K562 (cell line): ENCODE results near the gene C13orf42. TPM values are rescaled to one million over a fixed set of nuclear protein-coding genes. Genes with fewer than 3 reads are reported as not detected.

Experiments
- ATAC-seq: fragments of 200-7000 bp; cut with Tn5 transposase; 3 replicates; pipeline ENCODE4 v1.9.1; 2020; ENCODE audit warnings: moderate library complexity
- BruUV-seq: library from RNA; stranded (reverse); fragments of 400-500 nt; replicated peaks from 2 replicates; lab custom pipeline; 2021; lab: Mats Ljungman, UMichigan
- CTCF ChIA-PET: fragments of 300-600 bp; formaldehyde crosslinking; extraction: SDS; loops from one replicate; lab custom pipeline; 2021; ENCODE audit warnings: low intra/inter-chr PET ratio; lab: Yijun Ruan, JAX
- POLR2A ChIA-PET: fragments of 300-600, 350-650 bp; sonication (Branson Sonifier 250); formaldehyde crosslinking; extraction: SDS; loops from one replicate; lab custom pipeline; 2021; ENCODE audit warnings: antibody characterized with exemption, inconsistent platforms; lab: Yijun Ruan, JAX
- DNase-seq, 4 experiments: peaks; one replicate each; pipeline versions ENCODE4 v3.0.0 to v3.0.0-alpha.2; 2011 to 2018; ENCODE audit warnings: low spot score in 3 of 4, mixed read lengths in 3 of 4; ENCODE audit errors: extremely low read depth in 1 of 4
- FAIRE-seq: peaks from 2 replicates; lab custom pipeline; 2011; peaks lifted over from hg19 to GRCh38; lab: Jason Lieb, UNC
- H2AFZ ChIP-seq: 2 replicates; pipeline ENCODE4 v1.6.0; 2011; ENCODE audit warnings: low read depth, low read length, control low read depth, inconsistent platforms
- H3K27ac ChIP-seq: fragments of 200-600 bp; 3 replicates; pipeline ENCODE4 v1.8.0; 2011; ENCODE audit warnings: low read depth, mild to moderate bottlenecking, control low read depth, inconsistent platforms, low read length, moderate library complexity, mixed read lengths; ENCODE audit errors: extremely low read depth
- H3K27me3 ChIP-seq, 2 experiments: fragments of 300-600 bp in 1 of 2; 2 replicates in 1 of 2; 3 replicates in 1 of 2; pipeline versions ENCODE4 v1.6.0 to v1.8.0; 2011; ENCODE audit warnings: inconsistent platforms in 2 of 2, low read length in 2 of 2, mild to moderate bottlenecking in 1 of 2, mixed read lengths in 1 of 2, moderate library complexity in 1 of 2; ENCODE audit not compliant: control insufficient read depth in 2 of 2, insufficient read depth in 2 of 2
- H3K36me3 ChIP-seq: fragments of 300-600 bp; 3 replicates; pipeline ENCODE4 v1.8.0; 2011; ENCODE audit warnings: mild to moderate bottlenecking, low read length, inconsistent platforms; ENCODE audit not compliant: control insufficient read depth, insufficient read depth
- H3K4me1 ChIP-seq, 2 experiments: fragments of 200-600 bp in 1 of 2; replicated peaks in 1 of 2; 2 replicates in 1 of 2; 3 replicates in 1 of 2; pipeline versions ENCODE4 v1.5.1 to v1.8.0; 2011; ENCODE audit warnings: inconsistent platforms in 2 of 2, low read length in 2 of 2, mild to moderate bottlenecking in 1 of 2, mixed read lengths in 1 of 2, moderate library complexity in 1 of 2; ENCODE audit not compliant: control insufficient read depth in 2 of 2, insufficient read depth in 2 of 2
- H3K4me2 ChIP-seq: 2 replicates; pipeline ENCODE4 v1.6.1; 2011; ENCODE audit warnings: low read length, control low read depth, inconsistent platforms, mixed read lengths; ENCODE audit not compliant: insufficient read depth
- H3K4me3 ChIP-seq: fragments of 200-600 bp; sonication (generic), shearing (Covaris generic); 2 replicates; pipeline ENCODE4 v1.5.1; 2016; ENCODE audit warnings: control low read depth, inconsistent platforms
- H3K79me2 ChIP-seq: fragments of 200-600 bp; 3 replicates; pipeline ENCODE4 v1.8.0; 2011; ENCODE audit warnings: low read length, inconsistent platforms; ENCODE audit not compliant: control insufficient read depth, insufficient read depth
- H3K9ac ChIP-seq, 2 experiments: 2 replicates each; pipeline versions ENCODE4 v1.6.0 to v1.6.1; 2011; ENCODE audit warnings: low read depth in 2 of 2, low read length in 2 of 2, control low read depth in 1 of 2, inconsistent platforms in 1 of 2, mild to moderate bottlenecking in 1 of 2, mixed read lengths in 1 of 2; ENCODE audit not compliant: insufficient read depth in 1 of 2
- H3K9me1 ChIP-seq: one replicate; pipeline ENCODE4 v1.6.0; 2011; ENCODE audit warnings: inconsistent platforms, mild to moderate bottlenecking, low read length, moderate library complexity; ENCODE audit not compliant: control insufficient read depth, insufficient read depth
- H3K9me3 ChIP-seq: replicated peaks from 2 replicates; pipeline ENCODE4 v1.5.1; 2011; ENCODE audit warnings: low read depth, low read length, inconsistent platforms; ENCODE audit not compliant: control insufficient read depth, insufficient read depth
- H4K20me1 ChIP-seq: replicated peaks from 2 replicates; pipeline ENCODE4 v1.6.1; 2011; ENCODE audit warnings: low read length, inconsistent platforms, mixed read lengths; ENCODE audit not compliant: control insufficient read depth, insufficient read depth
- MECOM ChIP-seq: fragments of 250-450 bp; sonication (Bioruptor Pico); IDR thresholded peaks from 2 replicates; pipeline ENCODE4 v1.8.0; 2022; ENCODE audit warnings: inconsistent platforms
- WGBS: fragments of 100-300 bp; shearing (Covaris generic); methylation state at CpG from one replicate; pipeline ENCODE4 v1.1.6; 2016; ENCODE audit warnings: low coverage, mixed read lengths; ENCODE audit not compliant: insufficient coverage; ENCODE audit errors: missing lambda C conversion rate; 5-methylcytosine and 5-hydroxymethylcytosine counted together
- in situ Hi-C: fragments of 300-500 bp; cut with MboI; formaldehyde crosslinking; loops from 4 replicates; pipeline ENCODE4 v1.15.0; 2018; ENCODE audit warnings: inconsistent platforms, mixed read lengths
- intact Hi-C: fragments of 100-400 bp; cut with micrococcal nuclease; formaldehyde crosslinking; loops from 2 replicates; pipeline ENCODE4 v1.14.2; 2022
- polyA plus RNA-seq, 8 experiments: library from polyadenylated mRNA; depleted of rRNA in 4 of 8; stranded (reverse) in 5 of 8; unstranded in 3 of 8; fragments of >200 nt; fragmentation: Nextera tagmentation in 2 of 8; fragmentation: Illumina TruSeq in 1 of 8; extraction: Ambion mirVana in 2 of 8; extraction: Trizol in 1 of 8; gene quantifications; 2 replicates each; pipeline versions ENCODE4 v1.2.1 to v1.2.3, GENCODE V29; 2011 to 2014; ENCODE audit warnings: inconsistent platforms in 1 of 8, missing spikeins in 1 of 8
- total RNA-seq, 7 experiments: library from RNA; depleted of rRNA in 6 of 7; stranded (reverse); fragments of >200 nt in 6 of 7; fragmentation: Illumina TruSeq in 2 of 7; extraction: Trizol in 2 of 7; gene quantifications; 2 replicates each; pipeline versions ENCODE4 v1.2.1 to v1.2.3, GENCODE V29; 2011 to 2021; ENCODE audit warnings: low replicate concordance in 1 of 7
- TF ChIP-seq, protein P1 (sequence below): fragments of 250-450 bp; sonication (Bioruptor Pico); IDR thresholded peaks from 2 replicates; pipeline ENCODE4 v1.4.0; 2020

Gene C13orf42
- total and polyA plus RNA-seq, 9 of the 15 experiments (the other 6 are each of a cell fraction or from before 2014, with no cell fraction given) = 0.18 TPM; not detected in 8

DNA sequence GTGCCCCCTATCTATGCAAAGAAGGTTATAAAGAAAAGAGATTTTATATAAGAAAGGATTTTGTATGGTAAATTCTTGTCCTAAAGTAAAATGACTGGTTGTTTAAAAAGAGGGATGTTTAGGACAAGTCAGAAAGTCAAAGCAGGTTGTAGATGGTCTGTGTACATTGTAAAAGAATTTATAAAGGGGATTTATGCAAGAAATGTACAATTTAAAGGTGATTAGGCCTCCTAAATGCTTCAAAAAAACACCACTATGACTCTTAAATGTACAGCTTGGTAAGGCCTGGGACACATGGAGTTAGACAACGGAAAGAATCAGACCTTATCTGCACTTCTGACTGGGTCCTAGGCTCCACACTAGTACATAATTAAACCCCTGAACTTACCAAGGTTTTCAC lies 19.3 kb upstream of the C13orf42 start:
- no peaks in the 10 kb centered on the region for H3K9me1 ChIP-seq
- in situ Hi-C loops = loop anchor here (10.0 to 25.0 kb wide), 2 partner anchors 164 to 1007 kb away; partner anchors contain the start of gene NEK5
- no peaks in the 10 kb centered on the region for H3K79me2 ChIP-seq
- no TSS peak for BruUV-seq
- no peak overlapping the region for H3K27ac ChIP-seq
- ATAC-seq = no peak
- H3K4me2 ChIP-seq = no peak overlapping the region
- ChIA-PET POLR2A (no interaction called here), CTCF (interaction anchor here (0.7 kb wide), 1 partner anchor 1058 kb away, joined by 3 read pairs; no protein-coding TSS in a partner anchor)
- no peaks in the 10 kb centered on the region for H3K9me3 ChIP-seq
- H3K36me3 ChIP-seq = no peaks in the 10 kb centered on the region
- H3K4me3 ChIP-seq = no peak overlapping the region
- no peak overlapping the region for H3K9ac ChIP-seq
- no peaks in the 10 kb centered on the region for H4K20me1 ChIP-seq
- no peak overlapping the region for H2AFZ ChIP-seq
- intact Hi-C loops = no loop called here
- H3K27me3 ChIP-seq = no peaks in the 10 kb centered on the region; a peak in 1 of 5 replicates
- WGBS = 8% methylated on average over 1 of the region's 1 CpG
- no peak for DNase-seq
- TF ChIP-seq, protein P1, sequence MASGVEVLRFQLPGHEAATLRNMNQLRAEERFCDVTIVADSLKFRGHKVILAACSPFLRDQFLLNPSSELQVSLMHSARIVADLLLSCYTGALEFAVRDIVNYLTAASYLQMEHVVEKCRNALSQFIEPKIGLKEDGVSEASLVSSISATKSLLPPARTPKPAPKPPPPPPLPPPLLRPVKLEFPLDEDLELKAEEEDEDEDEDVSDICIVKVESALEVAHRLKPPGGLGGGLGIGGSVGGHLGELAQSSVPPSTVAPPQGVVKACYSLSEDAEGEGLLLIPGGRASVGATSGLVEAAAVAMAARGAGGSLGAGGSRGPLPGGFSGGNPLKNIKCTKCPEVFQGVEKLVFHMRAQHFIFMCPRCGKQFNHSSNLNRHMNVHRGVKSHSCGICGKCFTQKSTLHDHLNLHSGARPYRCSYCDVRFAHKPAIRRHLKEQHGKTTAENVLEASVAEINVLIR = no peak
- no peak for TF ChIP-seq MECOM (CRISPR knock-in tag)
- no peak for FAIRE-seq
- H3K4me1 ChIP-seq = no peaks in the 10 kb centered on the region
